GM21390 (cell line): ENCODE data around the gene DCTN1.

Experiments used
- ATAC-seq: cut with Tn5 transposase; IDR thresholded peaks from one replicate; pipeline ENCODE4 v1.9.1; 2021; ENCODE audit not compliant: unreplicated experiment

Gene DCTN1

GRCh38 chr2:74327627-74328026, 52.5 kb downstream of the DCTN1 start:
- ATAC-seq, result no peak

DNA sequence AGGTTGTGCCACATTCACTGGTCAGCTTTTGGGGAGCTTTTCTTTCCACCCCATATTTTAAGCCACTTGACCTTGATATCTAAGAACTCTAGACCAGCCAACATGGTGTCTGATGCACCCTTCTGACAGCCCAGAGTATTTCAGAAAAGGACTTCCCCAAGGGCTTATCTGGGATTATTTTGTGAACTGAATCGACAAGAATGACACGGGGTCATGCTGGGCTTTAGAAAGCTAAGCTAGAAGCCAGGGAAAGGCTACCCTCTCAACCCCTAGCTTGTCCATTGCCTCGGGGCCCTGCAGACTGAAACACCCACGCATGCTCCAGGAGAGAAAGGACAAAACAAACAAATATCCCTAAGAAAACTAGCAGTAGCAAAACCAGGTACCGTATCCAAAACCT, 52.9 kb downstream of the DCTN1 start:
- no peak for ATAC-seq

GRCh38 chr2:74325815-74326214, 54.3 kb downstream of the DCTN1 start:
- no peak for ATAC-seq

DNA sequence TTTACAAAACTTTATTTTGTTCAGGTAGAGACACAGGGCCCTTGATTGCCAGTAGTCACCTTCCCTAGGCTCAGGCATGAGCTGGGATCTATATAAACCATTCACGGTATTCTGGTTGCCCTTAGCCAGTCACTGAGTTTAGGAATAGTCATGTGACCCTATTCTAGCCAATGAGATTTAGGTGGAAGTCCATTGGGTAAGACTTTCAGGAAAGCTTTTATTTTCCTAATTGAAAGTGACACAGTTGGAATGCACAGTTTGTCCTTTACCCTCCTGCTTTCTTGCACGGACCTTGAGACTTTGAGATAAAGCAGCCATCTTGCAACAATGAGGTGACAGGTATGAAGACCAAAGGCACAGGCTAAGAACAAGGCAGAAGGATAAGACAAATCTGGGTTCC, 58.4 kb downstream of the DCTN1 start:
- no peak for ATAC-seq

- no peak for ATAC-seq
Observed at GRCh38 chr2:74317701-74318100, 62.4 kb downstream of the DCTN1 start.

DNA sequence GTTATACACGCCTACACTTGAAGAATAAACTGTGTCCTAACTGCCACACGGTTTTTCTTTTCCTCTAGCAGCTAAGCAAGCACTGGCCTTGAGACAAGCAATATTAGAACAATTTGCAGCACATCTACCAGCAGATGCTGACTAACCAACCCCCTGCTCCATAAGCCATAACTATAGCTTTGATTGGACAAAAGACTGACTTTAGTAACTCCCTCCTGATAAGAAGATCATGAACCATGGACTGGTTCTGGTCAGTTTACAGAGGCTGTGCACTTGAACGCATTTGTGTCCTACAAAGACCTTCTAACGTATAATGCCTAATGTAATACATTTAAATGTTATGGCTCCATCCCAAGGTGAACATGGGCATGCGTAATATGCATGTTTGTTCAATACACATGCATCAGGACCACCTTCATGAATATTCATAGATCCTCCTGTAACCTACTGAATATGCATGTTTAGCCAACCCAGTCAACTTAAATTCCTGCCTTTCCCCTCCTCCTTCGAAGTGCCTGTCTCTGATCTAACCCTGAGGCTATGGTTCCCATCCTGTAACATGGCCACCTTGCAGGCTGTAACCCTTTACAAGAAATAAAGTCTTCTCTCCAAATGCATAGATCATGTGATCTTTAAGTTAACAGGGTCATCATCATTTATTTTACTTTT, 63.4 kb downstream of the DCTN1 start:
- ATAC-seq, result no peak

DNA sequence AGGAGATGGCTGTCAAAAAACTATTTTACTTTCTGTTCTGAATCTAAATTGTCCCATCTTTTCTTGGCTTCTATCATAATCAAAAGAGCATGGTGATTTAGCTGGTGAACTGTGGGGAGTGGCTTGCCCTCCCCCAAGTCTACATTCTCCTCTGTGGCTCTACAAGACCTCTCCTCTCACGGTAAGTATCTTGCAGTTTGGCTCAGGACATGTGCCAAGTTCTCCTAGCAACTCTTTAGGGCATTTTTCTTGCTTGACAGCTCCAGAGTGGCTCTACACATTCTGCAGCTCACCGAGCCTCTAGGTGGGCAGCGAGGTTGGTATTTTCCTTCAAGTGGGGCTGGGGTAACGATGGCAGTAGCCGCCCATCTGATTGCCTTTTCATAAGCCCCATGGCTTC, 66.0 kb downstream of the DCTN1 start:
- no peak for ATAC-seq

GRCh38 chr2:74313497-74313896, 66.6 kb downstream of the DCTN1 start:
- no peak for ATAC-seq

DNA sequence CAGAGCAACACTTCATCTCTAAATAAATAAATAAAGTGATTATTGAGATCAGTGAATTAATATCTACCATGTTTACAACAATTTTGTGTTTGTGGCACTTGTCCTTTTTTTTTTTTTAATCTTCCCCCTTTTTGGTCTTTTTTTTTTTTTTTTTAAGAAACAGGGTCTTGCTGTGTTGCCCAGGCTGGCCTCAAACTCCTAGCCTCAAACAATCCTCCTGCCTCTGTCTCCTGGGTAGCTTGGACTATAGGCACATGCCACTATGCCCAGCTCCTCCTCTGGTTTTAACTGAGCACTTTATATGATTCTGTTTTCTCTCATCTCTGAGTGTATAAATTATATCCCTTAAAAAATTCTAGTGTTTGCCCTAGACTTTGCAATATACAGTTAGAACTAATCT, 67.2 kb downstream of the DCTN1 start:
- no peak for ATAC-seq
